ENCODE measurements around the gene ZNF471. TPM values are rescaled to one million over a fixed set of nuclear protein-coding genes. Genes with fewer than 3 reads are reported as not detected.

ZNF471 gene
- total RNA-seq, 1 donor from 2014 or later, result 14.9 TPM

GRCh38 chr19:56573914-56574313 lies 66.3 kb downstream of the ZNF471 start:
- no peak for DNase-seq (ENCODE audit: low spot score)

- no peak for DNase-seq (ENCODE audit: low spot score)
Observed at GRCh38 chr19:56577719-56578602, 70.3 kb downstream of the ZNF471 start.

Other genes with a start within 250 kb of the ZNF471 start
- gene EDDM13, start 235.1 kb upstream of the ZNF471 start, total RNA-seq, result not detected
- 10.7 TPM for gene ZSCAN5A, start 193.0 kb upstream of the ZNF471 start, total RNA-seq
- 8.3 TPM for gene ZNF582, start 114.3 kb upstream of the ZNF471 start, total RNA-seq
- 6.7 TPM for gene ZNF583, start 103.5 kb upstream of the ZNF471 start, total RNA-seq
- gene ZNF667, start 30.5 kb upstream of the ZNF471 start, total RNA-seq, result 9.4 TPM
- gene ZFP28, start 31.1 kb downstream of the ZNF471 start, total RNA-seq, result 9.4 TPM
- 9.9 TPM for gene ZNF470, start 59.6 kb downstream of the ZNF471 start, total RNA-seq
- gene ZNF71, start 87.4 kb downstream of the ZNF471 start, total RNA-seq, result 8.1 TPM
- 0.81 TPM for gene SMIM17, start 135.3 kb downstream of the ZNF471 start, total RNA-seq
- gene ZNF835, start 163.9 kb downstream of the ZNF471 start, total RNA-seq, result 6.5 TPM

Measured in mucosa of gallbladder (tissue), 1 donor.